A673 (cell line): ENCODE measurements around the gene IRS2. TPM values are rescaled to one million over a fixed set of nuclear protein-coding genes. Genes with fewer than 3 reads are reported as not detected.

ENCODE experiments used
- BruUV-seq: library from RNA; stranded (reverse); fragments of 400-500 nt; replicated peaks from 2 replicates; lab custom pipeline; 2021; lab: Mats Ljungman, UMichigan
- CTCF ChIA-PET: fragments of 300-600 bp; sonication (Branson Sonifier 250); formaldehyde crosslinking; loops from one replicate; lab custom pipeline; 2022; ENCODE audit warnings: antibody characterized with exemption; lab: Charles Lee
- POLR2A ChIA-PET: fragments of 300-600 bp; sonication (Branson Sonifier 250); formaldehyde crosslinking; loops from one replicate; lab custom pipeline; 2022; ENCODE audit warnings: antibody characterized with exemption; ENCODE audit not compliant: low non-redundant PET; lab: Charles Lee
- DNase-seq: peaks from one replicate; pipeline ENCODE4 v3.0.0-alpha.2; 2015; ENCODE audit warnings: low spot score
- H3K27ac ChIP-seq: fragments of 200-600 bp; sonication (generic); 2 replicates; pipeline ENCODE4 v1.5.1; 2016; ENCODE audit warnings: mixed run types, low read depth, mild to moderate bottlenecking, mixed read lengths, antibody characterized with exemption, low read length; ENCODE audit not compliant: poor library complexity, severe bottlenecking
- H3K27me3 ChIP-seq: fragments of 200-600 bp; sonication (generic); replicated peaks from 2 replicates; pipeline ENCODE4 v1.6.1; 2017; ENCODE audit warnings: mixed run types, low read depth, mild to moderate bottlenecking, mixed read lengths, antibody characterized with exemption, low read length; ENCODE audit not compliant: insufficient read depth, poor library complexity
- H3K36me3 ChIP-seq: fragments of 200-600 bp; sonication (generic); 2 replicates; pipeline ENCODE4 v1.6.1; 2016; ENCODE audit warnings: mixed run types, mild to moderate bottlenecking, mixed read lengths, antibody characterized with exemption, low read length; ENCODE audit not compliant: insufficient read depth, poor library complexity, severe bottlenecking
- H3K4me1 ChIP-seq: fragments of 200-600 bp; sonication (generic); 2 replicates; pipeline ENCODE4 v1.6.1; 2017; ENCODE audit warnings: mixed run types, mild to moderate bottlenecking, mixed read lengths, antibody characterized with exemption, low read length; ENCODE audit not compliant: insufficient read depth, poor library complexity, severe bottlenecking
- H3K4me3 ChIP-seq: fragments of 200-600 bp; sonication (generic); 2 replicates; pipeline ENCODE4 v1.5.1; 2016; ENCODE audit warnings: low read depth, mixed run types, mild to moderate bottlenecking, mixed read lengths, low read length; ENCODE audit not compliant: poor library complexity, severe bottlenecking
- H3K9me3 ChIP-seq: fragments of 200-600 bp; sonication (generic); 2 replicates; pipeline ENCODE4 v1.6.1; 2016; ENCODE audit warnings: mixed run types, low read depth, mild to moderate bottlenecking, mixed read lengths, antibody characterized with exemption, low read length; ENCODE audit not compliant: poor library complexity, severe bottlenecking
- CTCF ChIP-seq: fragments of 300-800, 200-600 bp; sonication (generic); conservative IDR thresholded peaks from 2 replicates; pipeline ENCODE4 v1.5.1; 2017; ENCODE audit warnings: low read depth, mild to moderate bottlenecking, antibody characterized with exemption, low read length, moderate library complexity, mixed read lengths
- EZH2 ChIP-seq: fragments of 200-600 bp; sonication (generic); IDR thresholded peaks from 2 replicates; pipeline ENCODE4 v1.6.1; 2017; ENCODE audit warnings: borderline replicate concordance, low read depth, mild to moderate bottlenecking, mixed read lengths, antibody characterized with exemption, low read length; ENCODE audit not compliant: poor library complexity, severe bottlenecking
- intact Hi-C: fragments of 100-400 bp; cut with micrococcal nuclease; formaldehyde crosslinking; loops from one replicate; pipeline ENCODE4 v1.10.0; 2022; ENCODE audit not compliant: unreplicated experiment
- total RNA-seq: library from RNA; stranded (reverse); gene quantifications from 2 replicates; pipeline ENCODE4 v1.2.3, GENCODE V29; 2021

Gene IRS2
- total RNA-seq, 1 experiment from 2014 or later, result 135 TPM

GRCh38 chr13:109759609-109760008 is 26.8 kb downstream of the IRS2 start:
- no peak for DNase-seq
- Histone ChIP-seq H3K9me3 (no peaks in the 10 kb centered on the region), H3K36me3 (peaks cover 78% of the 10 kb centered on the region), H3K4me3 (no peak overlapping the region), H3K27me3 (no peaks in the 10 kb centered on the region), H3K4me1 (peaks cover 65% of the 10 kb centered on the region), H3K27ac (no peak overlapping the region)
- ChIA-PET CTCF (no interaction called here), POLR2A (no interaction called here)
- no TSS peak for BruUV-seq
- intact Hi-C loops, result no loop called here
- TF ChIP-seq CTCF, result no peak
- TF ChIP-seq EZH2, result no peak

GRCh38 chr13:109758937-109759480 is 27.4 kb downstream of the IRS2 start:
- Histone ChIP-seq H3K27me3 (no peaks in the 10 kb centered on the region), H3K27ac (peak overlapping the region; percentile 44), H3K4me3 (no peak overlapping the region), H3K4me1 (peaks cover 59% of the 10 kb centered on the region), H3K36me3 (peaks cover 84% of the 10 kb centered on the region), H3K9me3 (no peaks in the 10 kb centered on the region)
- no peak for DNase-seq
- no peak for TF ChIP-seq EZH2
- no peak for TF ChIP-seq CTCF
- BruUV-seq, result no TSS peak
- ChIA-PET CTCF (no interaction called here), POLR2A (no interaction called here)
- intact Hi-C loops, result no loop called here

GRCh38 chr13:109756778-109757177 is 29.6 kb downstream of the IRS2 start:
- TF ChIP-seq CTCF (no peak), EZH2 (no peak)
- no peaks in the 10 kb centered on the region for H3K9me3 ChIP-seq
- peaks cover 96% of the 10 kb centered on the region for H3K36me3 ChIP-seq
- POLR2A ChIA-PET, result no interaction called here
- intact Hi-C loops, result no loop called here
- H3K27ac ChIP-seq, result peak overlapping the region; percentile 21
- H3K4me3 ChIP-seq, result no peak overlapping the region
- peaks cover 41% of the 10 kb centered on the region for H3K4me1 ChIP-seq
- DNase-seq, result no peak
- no peaks in the 10 kb centered on the region for H3K27me3 ChIP-seq
- CTCF ChIA-PET, result no interaction called here
- BruUV-seq, result no TSS peak
